ENCODE measurements around the gene TMEM123.

TMEM123 gene

GRCh38 chr11:102471474-102471873 is 18.9 kb upstream of the TMEM123 start:
- no peak for TF ChIP-seq CTCF (IDR thresholded peaks at IDR 0.05; ENCODE audit: low read depth, low read length)

GRCh38 chr11:102470251-102470650 is 17.7 kb upstream of the TMEM123 start:
- DNase-seq (ENCODE audit: extremely low read depth, low read depth): no peak
- TF ChIP-seq CTCF (IDR thresholded peaks at IDR 0.05; ENCODE audit: low read depth, low read length): no peak

More at GRCh38 chr11:102471474-102471873, 18.9 kb upstream of the TMEM123 start:
- DNase-seq (ENCODE audit: extremely low read depth, low read depth): no peak

GRCh38 chr11:102469196-102469821 is 16.7 kb upstream of the TMEM123 start:
- no peak for DNase-seq (ENCODE audit: extremely low read depth, low read depth)
- TF ChIP-seq CTCF (IDR thresholded peaks at IDR 0.05; ENCODE audit: low read depth, low read length): no peak

GRCh38 chr11:102468616-102469195 is 16.1 kb upstream of the TMEM123 start:
- TF ChIP-seq CTCF (IDR thresholded peaks at IDR 0.05; ENCODE audit: low read depth, low read length): no peak
- DNase-seq (ENCODE audit: extremely low read depth, low read depth): no peak

- no peak for TF ChIP-seq CTCF (IDR thresholded peaks at IDR 0.05; ENCODE audit: low read depth, low read length)
- no peak for DNase-seq (ENCODE audit: extremely low read depth, low read depth)
Measured at GRCh38 chr11:102467853-102468580, 15.5 kb upstream of the TMEM123 start.

- TF ChIP-seq CTCF (IDR thresholded peaks at IDR 0.05; ENCODE audit: low read depth, low read length): no peak
- DNase-seq (ENCODE audit: extremely low read depth, low read depth): no peak
Measured at GRCh38 chr11:102467080-102467708, 14.6 kb upstream of the TMEM123 start.

GRCh38 chr11:102465696-102466095 is 13.1 kb upstream of the TMEM123 start:
- TF ChIP-seq CTCF (IDR thresholded peaks at IDR 0.05; ENCODE audit: low read depth, low read length): no peak
- DNase-seq (ENCODE audit: extremely low read depth, low read depth): no peak

All from AG09319 (cell line).